NCI-H2227 treated with DMSO at 0.1 percent for 48 hours (cell line): ENCODE measurements around the gene TRIM10.
"Not testable (repeated sequence)": the region's sequence is repeated elsewhere in the genome, so short reads cannot be mapped to it uniquely, and the experiment has no call there.

Experiments used
- DNase-seq: peaks from one replicate; lab custom pipeline; 2025; lab: John Stamatoyannopoulos, UW

Gene TRIM10

DNA sequence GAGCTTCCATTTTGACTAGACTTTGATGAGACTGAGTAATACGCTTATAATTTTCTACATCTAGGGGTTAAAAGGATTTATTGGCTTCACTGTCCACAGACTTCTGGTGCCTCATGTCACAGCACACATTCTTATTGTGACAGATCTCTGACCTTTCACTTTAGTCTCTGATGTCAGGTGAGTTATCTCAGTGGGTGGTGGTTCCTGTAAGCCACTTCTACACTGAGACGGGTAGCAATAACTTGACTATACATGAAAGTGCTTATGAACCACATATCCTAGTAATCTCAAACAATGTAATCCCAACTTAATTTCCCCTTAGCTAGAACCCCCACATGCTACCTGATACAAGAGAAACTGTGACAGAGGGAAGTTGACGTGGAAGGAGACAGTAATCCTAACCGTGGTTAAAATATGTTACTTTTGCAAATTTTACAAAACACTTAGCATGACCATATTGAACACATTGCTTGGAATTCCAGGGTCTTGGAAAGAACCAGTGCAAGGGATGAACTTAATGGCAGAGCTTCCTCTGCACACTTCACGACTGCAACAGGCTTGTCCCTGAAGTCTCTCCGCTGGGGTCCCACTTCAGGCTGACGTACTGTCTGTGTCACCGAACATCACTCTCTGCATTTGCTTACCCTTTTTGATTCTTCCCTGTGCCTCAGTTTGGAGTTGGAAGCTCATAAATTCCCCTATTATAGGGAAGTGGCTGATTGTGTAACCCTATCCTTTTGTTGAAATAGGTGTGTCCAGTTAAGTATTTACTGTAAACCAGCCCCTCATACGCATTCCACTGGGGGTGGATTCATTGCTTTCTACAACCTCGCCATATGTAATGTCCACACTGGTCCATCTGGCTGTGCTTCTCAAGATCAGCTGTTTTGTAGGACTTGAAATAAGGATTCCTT lies 31.5 kb downstream of the TRIM10 start:
- DNase-seq, result no peak

DNA sequence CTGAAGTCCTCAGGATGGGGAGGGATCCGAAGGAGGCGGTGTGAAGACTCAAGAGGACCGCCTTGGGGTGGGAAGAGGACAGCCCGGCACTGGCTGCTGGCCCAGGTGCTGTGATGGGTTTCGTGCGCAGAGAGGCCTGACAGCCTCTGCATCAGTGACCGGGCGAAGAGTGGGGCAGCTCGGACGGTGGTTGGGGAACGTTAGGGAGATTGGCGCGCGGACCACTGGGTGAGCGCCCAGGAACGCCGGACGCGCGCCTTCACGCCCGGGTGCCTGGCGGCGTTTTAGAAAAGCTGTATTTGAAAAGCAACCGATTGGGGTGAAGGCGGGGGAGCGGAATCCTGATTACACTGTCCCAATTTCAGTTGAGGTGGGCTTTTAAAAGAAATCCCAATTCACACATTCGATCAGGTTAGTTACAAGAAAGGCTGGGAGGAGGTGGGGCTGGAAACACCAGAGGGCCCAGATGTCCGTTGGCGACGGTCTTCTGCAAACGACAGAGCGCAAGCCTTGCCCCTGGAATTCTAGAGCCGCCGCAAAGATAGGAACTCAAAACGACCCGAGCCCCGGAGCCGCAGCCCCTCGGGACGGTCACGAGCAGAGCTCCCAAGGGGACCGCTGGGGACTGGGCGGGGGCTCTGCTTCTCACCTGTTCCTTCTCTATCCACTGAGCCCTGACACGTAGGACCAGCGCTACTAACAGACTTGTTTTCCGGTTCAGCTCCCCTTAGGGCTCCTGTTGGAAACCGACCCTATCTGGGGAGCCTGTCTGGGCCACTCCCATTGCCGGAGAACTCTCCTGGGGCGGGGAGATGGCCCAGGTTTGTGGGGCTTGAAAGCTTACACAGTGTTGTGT lies 33.5 kb downstream of the TRIM10 start:
- no peak for DNase-seq

DNA sequence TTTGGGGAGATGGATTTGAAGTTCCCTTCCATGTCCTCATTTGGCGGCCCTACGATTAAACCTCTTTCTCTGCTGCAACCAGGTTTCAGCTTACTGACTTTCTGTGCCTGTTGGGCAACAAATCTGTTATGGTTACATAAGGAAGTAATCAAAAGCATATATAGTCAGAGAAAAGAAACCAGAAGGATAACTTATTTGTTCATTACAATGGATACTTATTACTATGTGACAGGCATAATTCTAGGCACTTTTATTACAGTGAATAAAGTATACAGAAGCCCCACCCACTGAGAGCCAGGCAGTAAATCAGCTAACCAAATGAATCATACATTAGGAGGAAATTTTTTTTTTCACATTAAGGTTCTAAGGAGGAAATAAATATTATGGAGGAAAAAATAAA lies 38.5 kb downstream of the TRIM10 start:
- DNase-seq, result no peak

DNA sequence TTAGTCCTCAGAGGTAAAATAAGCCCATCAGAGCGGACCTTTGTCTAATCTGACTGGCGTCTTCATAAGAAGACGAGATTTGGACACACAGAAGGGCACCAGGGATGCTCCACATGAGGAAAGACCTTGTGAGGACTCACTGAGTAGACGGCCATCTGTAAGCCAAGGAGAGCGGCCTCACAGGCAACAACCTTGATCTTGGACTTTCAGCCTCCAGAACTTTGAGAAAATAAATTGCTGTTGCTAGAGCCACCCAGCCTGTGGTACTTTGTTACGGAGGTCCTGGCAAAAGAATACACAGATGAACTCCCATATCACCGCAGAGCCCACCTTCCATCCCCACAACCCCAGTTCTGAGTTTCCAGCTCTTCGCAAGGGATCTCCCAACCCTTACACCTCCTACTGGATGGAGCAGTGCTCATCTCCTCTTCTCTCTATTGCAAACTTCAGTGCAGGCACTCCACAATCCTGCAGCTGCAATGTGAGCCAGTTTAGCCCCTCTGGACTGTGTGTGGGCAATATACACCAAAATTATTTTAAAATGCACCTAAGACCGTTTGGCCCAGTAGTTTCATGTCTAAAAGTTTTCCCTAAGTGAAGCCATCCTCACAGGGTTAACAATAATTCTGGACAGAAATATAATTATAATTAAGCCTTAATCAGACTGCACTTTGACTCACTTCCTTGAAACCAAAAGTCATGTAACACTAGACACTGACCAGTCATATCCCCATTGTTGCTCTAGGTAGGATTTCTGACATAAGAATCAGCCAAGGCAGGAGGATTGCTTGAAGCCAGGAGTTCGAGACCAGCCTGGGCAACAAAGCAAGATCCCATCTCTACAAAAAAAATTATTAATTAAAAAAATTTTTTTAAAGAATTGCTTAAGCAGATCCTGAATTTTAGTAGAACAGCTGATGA lies 39.3 kb downstream of the TRIM10 start:
- DNase-seq, result no peak

DNA sequence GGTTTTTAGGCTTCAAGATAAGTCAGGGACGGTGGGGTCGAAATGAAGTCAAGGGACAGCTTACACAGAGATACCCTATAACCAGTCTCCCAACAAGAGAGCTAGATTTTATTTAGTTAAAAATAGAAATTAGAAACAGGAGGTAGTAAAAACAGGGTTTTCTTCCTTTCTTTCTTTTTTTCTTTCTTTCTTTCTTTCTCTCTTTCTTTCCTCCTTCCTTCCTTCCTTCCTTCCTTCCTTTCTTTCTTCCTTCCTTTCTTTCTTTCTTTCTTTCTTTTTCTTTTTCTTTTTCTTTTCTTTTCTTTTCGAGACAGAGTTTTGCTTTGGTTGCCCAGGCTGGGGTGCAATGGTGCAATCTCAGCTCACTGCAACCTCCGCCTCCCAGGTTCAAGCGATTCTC lies 42.3 kb downstream of the TRIM10 start:
- DNase-seq, result not testable (repeated sequence)

DNA sequence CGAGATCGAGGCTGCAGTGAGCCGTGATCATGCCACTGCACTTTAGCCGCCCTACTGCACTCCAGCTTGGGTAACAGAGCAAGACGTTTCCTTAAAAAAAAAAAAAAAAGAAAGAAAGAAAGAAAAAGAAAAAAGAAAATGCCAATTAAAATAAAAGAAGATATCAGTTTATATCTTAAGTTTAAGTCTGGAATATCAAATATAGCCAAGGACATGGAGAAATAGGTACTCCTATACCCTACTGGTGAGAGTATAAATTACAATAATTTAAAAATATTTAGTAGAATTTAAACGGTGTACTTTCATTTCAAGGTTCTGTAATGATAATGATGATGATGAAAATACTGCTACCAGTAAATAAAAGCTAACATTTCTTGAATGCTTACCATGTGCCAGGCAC lies 44.3 kb downstream of the TRIM10 start:
- no peak for DNase-seq

DNA sequence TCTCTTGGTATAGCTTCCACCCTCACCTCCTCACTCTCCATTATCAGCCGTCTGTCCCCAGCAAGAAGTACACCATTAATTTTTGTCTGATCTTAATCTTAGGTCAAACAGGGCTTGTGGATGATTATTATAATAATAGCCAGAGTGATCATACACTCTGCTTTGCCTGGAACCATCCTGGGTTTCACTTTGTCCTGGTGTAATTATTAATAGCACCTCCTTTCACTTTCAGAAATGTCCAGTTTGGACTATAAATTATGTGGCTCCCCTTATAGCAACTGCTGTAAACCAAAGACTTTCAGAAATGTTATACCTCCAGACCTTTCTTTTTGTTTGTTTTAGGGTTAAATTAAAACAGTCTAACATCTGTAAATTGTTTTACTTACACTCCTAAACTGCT lies 47.2 kb downstream of the TRIM10 start:
- DNase-seq, result no peak

DNA sequence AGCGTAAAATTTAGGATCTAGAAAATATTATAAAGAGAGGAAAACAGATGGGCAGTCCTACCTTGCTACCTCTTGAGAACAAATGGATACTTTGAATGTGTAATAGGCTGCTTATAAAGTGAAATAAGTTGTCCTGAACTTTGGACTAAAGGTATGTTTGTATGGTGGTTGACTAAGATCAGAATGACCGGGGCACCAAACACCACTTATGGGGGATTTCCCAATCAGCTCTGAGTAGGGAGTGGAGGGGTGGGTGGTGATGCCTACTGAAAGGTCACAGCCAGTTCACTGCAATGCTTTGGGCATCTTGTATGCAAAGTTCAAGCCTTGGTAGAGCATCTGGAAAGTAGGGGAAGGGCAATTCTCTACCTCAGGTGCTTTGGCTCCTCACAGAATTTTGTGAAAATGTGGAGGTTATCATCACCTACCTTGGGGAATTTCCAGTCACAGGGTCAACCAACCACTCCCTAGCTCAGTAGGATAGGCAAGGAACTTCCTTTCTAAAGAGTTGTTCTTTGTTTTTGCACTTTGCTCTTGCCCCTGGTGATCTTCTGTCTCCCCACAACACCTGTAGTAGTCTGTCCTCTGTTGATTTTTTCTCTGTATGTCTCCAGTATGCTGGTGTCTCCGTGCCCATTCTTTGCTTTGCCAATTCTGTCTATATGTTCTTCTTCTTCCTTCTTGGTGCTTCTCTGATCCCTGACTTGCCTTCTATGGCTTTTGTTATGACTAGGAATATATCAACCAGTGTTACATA lies 47.8 kb downstream of the TRIM10 start, which contains the start of gene TRIM31:
Gene TRIM31 (minus strand): TSS at position 88 of the 757 bp plus-strand sequence. CDS start 285 bp downstream, outside the sequence.
- DNase-seq, result no peak

DNA sequence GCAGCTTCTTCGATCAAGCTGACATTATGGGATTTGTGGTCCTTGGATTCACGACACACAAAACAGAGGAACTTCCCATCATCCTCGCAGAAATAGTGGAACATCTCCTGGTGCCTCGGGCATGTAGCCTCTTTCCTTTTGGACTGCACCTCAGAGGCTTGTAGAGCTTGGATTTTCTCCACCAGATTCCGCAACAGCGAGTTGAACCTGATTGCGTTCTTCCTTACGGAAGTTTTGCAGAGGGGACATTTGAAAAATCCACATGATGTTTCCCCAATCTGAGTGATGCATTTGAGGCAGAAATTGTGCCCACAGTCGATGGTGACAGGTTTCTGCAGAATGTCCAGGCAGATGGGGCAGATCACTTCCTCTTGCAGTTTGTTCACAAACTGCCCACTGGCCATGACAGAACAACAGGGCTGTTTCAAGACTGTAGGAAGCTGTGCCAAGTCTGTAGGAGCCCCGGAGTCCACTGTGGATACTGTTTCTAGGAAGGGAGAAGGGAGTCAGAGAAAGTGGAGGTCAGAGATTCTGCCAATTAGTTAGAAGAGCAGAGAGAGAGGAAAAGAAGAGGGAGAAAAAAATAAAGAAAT lies 48.5 kb downstream of the TRIM10 start:
- DNase-seq, result no peak

DNA sequence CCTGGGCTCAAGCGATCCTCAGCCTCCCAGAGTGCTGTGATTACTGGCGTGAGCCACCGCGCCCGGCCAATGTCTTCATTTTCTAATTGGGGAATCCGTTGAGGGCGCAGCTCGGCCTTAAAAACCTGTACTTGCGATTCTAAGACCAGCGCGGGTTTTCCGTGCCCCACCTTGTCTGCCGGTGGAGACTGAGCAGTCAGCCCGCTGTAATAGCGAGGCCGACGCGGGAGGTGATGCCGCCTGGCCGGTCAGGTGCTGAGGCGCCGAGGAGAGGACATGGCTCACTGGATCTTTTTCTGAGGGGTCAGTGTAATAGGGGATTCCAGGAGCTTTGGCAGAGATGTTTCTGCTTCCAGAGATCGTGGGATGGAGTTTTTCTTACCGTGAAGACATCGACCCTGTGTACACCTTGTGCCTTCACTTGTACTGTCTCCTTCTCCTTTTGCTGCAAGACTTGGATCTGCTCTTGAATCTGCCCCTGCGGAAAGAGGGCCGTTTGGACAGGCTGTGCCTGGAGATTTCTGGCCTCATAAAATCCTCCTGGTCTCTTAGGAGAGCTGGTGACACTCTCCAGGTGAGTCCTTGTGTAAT lies 49.6 kb downstream of the TRIM10 start:
- DNase-seq, result no peak

DNA sequence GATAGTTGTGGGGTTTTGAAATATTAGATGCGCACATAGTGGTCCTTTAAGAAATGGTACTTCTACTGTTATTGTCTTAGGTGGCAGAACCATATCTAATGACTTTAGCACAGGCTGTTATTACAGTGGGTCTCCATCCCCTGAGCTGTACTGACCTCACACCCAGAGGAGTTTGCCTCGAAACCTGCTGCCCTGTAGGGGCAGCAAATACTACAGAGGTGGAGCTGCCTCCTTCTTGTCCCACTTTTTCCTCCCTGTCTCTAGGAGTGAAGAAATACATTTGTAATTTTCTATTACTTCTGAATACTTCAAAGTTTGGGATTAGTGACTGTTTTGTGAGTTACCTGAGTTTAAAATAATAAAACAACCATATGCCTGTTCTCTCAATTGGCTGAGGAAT lies 56.4 kb downstream of the TRIM10 start:
- DNase-seq, result no peak

DNA sequence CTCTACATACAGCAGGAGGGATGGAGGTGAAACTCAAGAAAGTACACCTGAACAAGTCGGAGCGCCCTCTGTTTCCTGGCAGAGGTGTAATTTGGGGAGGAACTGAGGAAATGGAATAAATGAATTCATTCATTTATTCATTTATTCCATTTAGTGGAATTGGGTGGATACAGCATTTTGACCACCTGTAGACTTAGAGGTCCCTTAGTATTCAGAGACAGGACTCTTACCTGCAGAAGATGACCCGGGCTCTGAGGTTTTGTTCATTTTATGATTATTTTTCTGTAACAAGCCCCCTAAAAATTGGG lies 57.2 kb downstream of the TRIM10 start:
- DNase-seq, result no peak

DNA sequence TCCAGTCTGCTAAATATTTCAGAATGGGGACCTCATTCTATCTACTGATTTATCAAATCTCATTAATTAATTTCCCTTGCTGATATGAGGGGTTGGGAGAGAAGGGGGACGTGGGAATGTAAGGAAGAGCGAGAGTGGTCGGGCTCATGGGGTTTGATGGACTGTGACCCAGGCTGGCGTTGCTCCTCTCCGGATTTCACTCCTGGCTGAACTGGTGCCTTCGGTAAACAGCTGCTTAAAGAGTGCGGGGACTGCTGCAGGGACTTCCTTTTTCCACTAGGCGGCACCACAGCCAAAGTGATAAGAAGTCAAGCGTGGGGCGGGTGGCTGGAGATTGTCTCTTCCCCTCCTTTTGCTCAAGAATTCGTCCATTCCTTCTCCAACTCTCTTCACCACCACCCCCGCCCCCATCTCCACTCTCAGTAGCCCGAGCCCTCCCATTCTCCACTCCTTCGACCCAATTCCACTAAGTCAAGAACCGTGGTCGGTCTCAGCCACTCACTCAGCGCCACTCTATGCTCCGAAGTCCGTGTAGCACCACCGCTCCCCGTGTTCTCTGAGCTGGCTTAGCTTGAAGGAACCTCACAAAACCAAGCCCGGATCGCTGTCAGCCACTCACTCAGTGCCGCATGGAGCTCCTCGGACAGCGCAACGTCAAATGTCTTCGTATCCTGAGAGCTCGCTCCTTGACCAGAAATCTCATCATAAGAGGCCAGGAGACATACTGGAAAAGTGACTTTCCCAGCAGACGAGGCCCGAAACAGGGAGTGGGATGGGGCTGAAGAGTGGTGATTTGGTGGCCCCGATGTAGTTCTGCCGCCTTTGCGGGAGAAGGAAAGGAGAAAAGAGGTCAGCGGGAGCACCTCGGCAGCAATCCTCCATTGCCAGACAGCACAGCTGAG lies 57.8 kb downstream of the TRIM10 start:
- DNase-seq, result peak; percentile 83

DNA sequence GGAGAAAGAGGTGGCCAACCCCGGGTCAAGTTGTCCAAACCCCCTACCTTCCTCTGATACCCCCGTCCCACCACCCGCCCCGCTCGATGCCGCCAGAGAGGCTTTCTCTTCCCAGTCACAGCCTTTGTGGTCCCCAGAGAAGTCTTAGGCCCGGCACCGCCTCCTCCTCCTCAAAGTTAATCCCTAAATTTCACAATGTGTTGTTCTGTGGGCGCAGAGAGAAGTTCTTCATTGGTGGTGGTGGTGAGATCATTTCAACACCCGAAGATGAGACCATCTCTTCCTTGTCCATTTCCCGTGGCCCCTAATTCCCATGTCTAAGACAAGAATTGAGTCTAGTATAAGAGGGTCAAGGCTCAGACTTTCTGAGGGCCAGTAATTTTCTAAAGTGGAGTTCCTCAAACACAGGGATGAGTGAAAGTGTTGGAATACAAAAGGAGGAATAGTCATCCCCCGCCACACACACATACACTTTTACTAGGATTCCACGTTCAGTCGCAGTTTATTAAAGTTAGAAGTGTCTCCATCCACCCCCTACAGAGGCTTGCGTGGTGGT lies 58.5 kb downstream of the TRIM10 start:
- DNase-seq, result no peak
